Loucy (cell line): ENCODE measurements around the gene PDK2.

ENCODE experiments used
- EZH2phosphoT487 ChIP-seq: fragments of 200-600 bp; IDR thresholded peaks from 2 replicates; pipeline ENCODE4 v1.6.1; 2018; ENCODE audit warnings: antibody characterized with exemption, mild to moderate bottlenecking, moderate library complexity, borderline replicate concordance
- TF ChIP-seq, protein P1 (sequence below): fragments of 200-600 bp; sonication (generic); conservative IDR thresholded peaks from 2 replicates; pipeline ENCODE4 v1.5.1; 2014; ENCODE audit warnings: mild to moderate bottlenecking, antibody characterized with exemption, low read length

GRCh38 chr17:50103252-50103651 is 8.1 kb downstream of the PDK2 start:
- TF ChIP-seq, protein P1, sequence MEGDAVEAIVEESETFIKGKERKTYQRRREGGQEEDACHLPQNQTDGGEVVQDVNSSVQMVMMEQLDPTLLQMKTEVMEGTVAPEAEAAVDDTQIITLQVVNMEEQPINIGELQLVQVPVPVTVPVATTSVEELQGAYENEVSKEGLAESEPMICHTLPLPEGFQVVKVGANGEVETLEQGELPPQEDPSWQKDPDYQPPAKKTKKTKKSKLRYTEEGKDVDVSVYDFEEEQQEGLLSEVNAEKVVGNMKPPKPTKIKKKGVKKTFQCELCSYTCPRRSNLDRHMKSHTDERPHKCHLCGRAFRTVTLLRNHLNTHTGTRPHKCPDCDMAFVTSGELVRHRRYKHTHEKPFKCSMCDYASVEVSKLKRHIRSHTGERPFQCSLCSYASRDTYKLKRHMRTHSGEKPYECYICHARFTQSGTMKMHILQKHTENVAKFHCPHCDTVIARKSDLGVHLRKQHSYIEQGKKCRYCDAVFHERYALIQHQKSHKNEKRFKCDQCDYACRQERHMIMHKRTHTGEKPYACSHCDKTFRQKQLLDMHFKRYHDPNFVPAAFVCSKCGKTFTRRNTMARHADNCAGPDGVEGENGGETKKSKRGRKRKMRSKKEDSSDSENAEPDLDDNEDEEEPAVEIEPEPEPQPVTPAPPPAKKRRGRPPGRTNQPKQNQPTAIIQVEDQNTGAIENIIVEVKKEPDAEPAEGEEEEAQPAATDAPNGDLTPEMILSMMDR = no peak
- no peak for TF ChIP-seq EZH2phosphoT487
